Loucy (cell line): ENCODE data around the gene TGFBR3L.

Source experiments
- EZH2phosphoT487 ChIP-seq: fragments of 200-600 bp; IDR thresholded peaks from 2 replicates; pipeline ENCODE4 v1.6.1; 2018; ENCODE audit warnings: antibody characterized with exemption, mild to moderate bottlenecking, moderate library complexity, borderline replicate concordance
- TF ChIP-seq, protein P1 (sequence below): fragments of 200-600 bp; sonication (generic); conservative IDR thresholded peaks from 2 replicates; pipeline ENCODE4 v1.5.1; 2014; ENCODE audit warnings: mild to moderate bottlenecking, antibody characterized with exemption, low read length

DNA sequence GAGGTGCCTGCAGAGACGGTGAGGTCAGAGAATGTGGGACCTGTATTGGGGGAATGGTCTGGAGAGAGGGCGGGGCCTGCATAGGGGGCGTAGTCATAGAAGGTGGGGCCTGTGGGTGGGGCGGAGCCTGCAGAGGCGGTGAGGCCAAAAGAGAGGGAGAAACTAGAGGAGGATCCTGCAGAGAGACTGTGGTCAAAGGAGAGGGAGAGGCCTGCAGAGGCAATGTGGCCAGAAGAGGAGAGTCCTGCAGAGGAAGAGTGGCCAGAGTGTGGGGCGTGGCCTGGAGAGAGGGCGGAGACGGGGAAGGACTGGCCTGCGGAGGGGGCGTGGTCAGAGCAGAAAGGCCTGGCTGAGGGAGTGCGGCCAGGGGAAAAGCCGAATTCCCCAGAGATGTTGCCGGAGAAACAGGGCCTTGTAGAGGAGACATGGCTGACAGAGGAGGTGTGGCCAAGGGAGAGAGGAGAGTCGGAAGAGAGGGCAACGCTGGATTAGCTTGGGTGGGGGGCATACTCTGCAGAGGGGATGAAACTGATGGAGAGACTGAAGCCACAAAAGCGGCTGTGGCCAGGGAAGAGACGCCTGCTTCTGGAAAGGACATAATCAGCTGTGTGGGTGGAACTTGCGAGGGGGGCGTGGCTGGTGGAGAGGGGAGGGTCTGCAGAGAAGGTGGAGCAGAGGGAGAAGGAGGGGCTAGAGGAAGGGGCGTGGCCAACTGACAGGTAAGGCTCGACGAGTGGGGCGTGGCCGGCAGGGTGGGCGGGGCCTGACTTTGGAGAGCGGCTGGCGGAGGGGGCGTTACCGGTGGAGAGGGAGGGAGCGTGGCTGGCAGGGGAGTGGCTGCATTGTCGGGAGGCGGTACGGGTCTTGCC, 43.0 kb upstream of the TGFBR3L start:
- TF ChIP-seq, protein P1, sequence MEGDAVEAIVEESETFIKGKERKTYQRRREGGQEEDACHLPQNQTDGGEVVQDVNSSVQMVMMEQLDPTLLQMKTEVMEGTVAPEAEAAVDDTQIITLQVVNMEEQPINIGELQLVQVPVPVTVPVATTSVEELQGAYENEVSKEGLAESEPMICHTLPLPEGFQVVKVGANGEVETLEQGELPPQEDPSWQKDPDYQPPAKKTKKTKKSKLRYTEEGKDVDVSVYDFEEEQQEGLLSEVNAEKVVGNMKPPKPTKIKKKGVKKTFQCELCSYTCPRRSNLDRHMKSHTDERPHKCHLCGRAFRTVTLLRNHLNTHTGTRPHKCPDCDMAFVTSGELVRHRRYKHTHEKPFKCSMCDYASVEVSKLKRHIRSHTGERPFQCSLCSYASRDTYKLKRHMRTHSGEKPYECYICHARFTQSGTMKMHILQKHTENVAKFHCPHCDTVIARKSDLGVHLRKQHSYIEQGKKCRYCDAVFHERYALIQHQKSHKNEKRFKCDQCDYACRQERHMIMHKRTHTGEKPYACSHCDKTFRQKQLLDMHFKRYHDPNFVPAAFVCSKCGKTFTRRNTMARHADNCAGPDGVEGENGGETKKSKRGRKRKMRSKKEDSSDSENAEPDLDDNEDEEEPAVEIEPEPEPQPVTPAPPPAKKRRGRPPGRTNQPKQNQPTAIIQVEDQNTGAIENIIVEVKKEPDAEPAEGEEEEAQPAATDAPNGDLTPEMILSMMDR, result no peak
- no peak for TF ChIP-seq EZH2phosphoT487
